Natural killer cell treated with Interleukin-12 subunit alpha and Interleukin-12 subunit beta and Interleukin-15 and Interleukin-18, amount 100 ng/mL, for 72 hours (primary cell): ENCODE results near the gene ATG13. TPM values are rescaled to one million over a fixed set of nuclear protein-coding genes. Genes with fewer than 3 reads are reported as not detected.

ENCODE experiments used
- ATAC-seq, 2 donors: fragments of 150-1000 bp; cut with Tn5 transposase in 1 of 2; sonication (Bioruptor Pico), chemical (Tn5 transposase) in 1 of 2; 2 replicates each; pipeline ENCODE4 v1.10.0; 2021
- DNase-seq: peaks from one replicate; pipeline ENCODE4 v3.0.0; 2022; ENCODE audit warnings: low spot score
- H3K27ac Mint-ChIP-seq, 2 donors: 1 replicate in 1 of 2; 2 replicates in 1 of 2; pipeline ENCODE4 v1.8.0; 2022; ENCODE audit warnings: mixed read lengths in 2 of 2, mild to moderate bottlenecking in 1 of 2, moderate library complexity in 1 of 2
- H3K27me3 Mint-ChIP-seq, 2 donors: 1 replicate in 1 of 2; 2 replicates in 1 of 2; pipeline ENCODE4 v1.8.0; 2022; ENCODE audit warnings: mixed read lengths in 2 of 2
- H3K36me3 Mint-ChIP-seq: one replicate; pipeline ENCODE4 v1.8.0; 2022; ENCODE audit warnings: mixed read lengths
- H3K4me1 Mint-ChIP-seq, 2 donors: 1 replicate in 1 of 2; 2 replicates in 1 of 2; pipeline ENCODE4 v1.8.0; 2022; ENCODE audit warnings: low read depth in 2 of 2, mixed read lengths in 2 of 2, mild to moderate bottlenecking in 1 of 2
- H3K4me3 Mint-ChIP-seq: one replicate; pipeline ENCODE4 v1.8.0; 2022; ENCODE audit warnings: mixed read lengths
- H3K9me3 Mint-ChIP-seq: 2 replicates; pipeline ENCODE4 v1.8.0; 2022; ENCODE audit warnings: mixed read lengths
- total RNA-seq, 2 donors: library from RNA; stranded (reverse); gene quantifications; one replicate each; pipeline ENCODE4 v1.2.3, GENCODE V29; 2022

Gene ATG13
- total RNA-seq, 2 donors from 2014 or later, result 93.9 to 96.6 TPM

- no peaks in the 10 kb centered on the region for H3K9me3 Mint-ChIP-seq
Measured at GRCh38 chr11:46617972-46618314, 590 bp downstream of the ATG13 start.

DNA sequence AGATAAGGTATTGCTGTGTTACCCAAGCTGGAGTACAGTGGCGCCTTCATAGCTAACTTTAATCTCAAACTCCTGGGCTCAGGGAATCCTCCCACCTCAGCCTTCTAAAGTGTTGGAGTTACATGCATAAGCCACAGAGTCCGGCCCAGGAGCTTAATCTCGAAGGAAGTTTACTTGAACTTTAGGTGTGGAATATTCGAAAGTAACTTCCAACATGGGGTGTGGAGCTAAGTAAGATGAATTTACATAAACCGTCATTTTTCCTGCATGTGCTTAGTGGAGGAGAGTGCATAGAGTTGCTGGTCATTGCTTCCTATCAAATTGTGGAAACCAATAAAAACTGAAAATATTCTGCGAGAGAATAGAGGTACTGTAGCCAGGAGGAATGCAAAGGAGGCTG is 1.5 kb downstream of the ATG13 start:
- Mint-ChIP-seq H3K9me3 (no peaks in the 10 kb centered on the region), H3K27ac (peak overlapping the region; percentile 97 to 99), H3K4me3 (peak overlapping the region; percentile 90), H3K4me1 (peaks cover 25 to 38% of the 10 kb centered on the region in 2 donors), H3K27me3 (no peaks in the 10 kb centered on the region), H3K36me3 (peaks cover 6% of the 10 kb centered on the region)
- no peak for DNase-seq
- no peak for ATAC-seq

More at GRCh38 chr11:46617972-46618314, 590 bp downstream of the ATG13 start:
- Mint-ChIP-seq H3K27me3 (no peaks in the 10 kb centered on the region), H3K27ac (peak overlapping the region; percentile 97 to 99), H3K4me3 (peak overlapping the region; percentile 90), H3K36me3 (peaks cover 6% of the 10 kb centered on the region), H3K4me1 (peaks cover 25 to 38% of the 10 kb centered on the region in 2 donors)
- ATAC-seq, result no peak
- DNase-seq, result no peak

DNA sequence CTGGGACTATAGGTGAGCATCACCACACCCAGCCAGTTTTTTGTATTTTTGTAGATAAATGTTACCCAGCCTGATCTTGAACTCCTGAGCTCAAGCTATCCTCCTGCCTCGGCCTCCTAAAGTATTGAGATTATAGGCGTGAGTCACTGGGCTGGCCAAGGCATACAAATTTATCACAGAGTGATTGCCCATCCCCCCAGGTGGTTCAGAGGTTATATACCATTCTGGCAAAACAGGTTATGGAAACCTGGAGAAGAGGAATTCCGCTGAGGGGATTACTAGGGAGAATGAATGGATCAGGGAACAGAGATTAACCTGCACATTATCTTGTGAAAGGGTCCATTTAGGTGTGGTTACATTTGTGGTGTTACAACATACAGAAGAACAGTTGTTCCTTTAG is 8.1 kb downstream of the ATG13 start:
- ATAC-seq, result no peak
- Mint-ChIP-seq H3K27me3 (no peaks in the 10 kb centered on the region), H3K4me3 (no peak overlapping the region), H3K36me3 (peaks cover 13% of the 10 kb centered on the region), H3K9me3 (no peaks in the 10 kb centered on the region), H3K4me1 (peaks cover 9 to 20% of the 10 kb centered on the region in 2 donors), H3K27ac (peak overlapping the region in 1 of 2 donors; percentile 60)
- DNase-seq, result no peak

DNA sequence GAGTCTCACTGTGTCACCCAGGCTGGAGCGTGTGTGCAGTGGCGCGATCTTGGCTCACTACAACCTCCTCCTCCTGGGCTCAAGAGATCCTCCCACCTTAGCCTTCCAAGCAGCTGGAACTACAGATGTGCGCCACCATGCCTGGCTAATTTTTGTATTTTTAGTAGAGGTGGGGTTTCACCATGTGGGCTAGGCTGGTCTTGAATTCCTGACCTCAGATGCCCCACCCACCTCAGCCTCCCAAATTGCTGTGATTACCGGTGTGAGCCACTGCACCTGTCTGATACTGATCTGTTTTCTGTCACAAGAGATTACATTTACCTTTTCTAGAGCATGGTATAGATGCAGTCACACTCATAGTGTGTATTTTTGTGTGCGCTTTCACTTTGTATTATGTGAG is 11.6 kb downstream of the ATG13 start:
- Mint-ChIP-seq H3K4me3 (no peak overlapping the region), H3K36me3 (peaks cover 14% of the 10 kb centered on the region), H3K4me1 (peaks cover 13 to 27% of the 10 kb centered on the region in 2 donors), H3K27ac (no peak overlapping the region), H3K27me3 (no peaks in the 10 kb centered on the region), H3K9me3 (no peaks in the 10 kb centered on the region)
- ATAC-seq, result no peak
- DNase-seq, result no peak

- Mint-ChIP-seq H3K4me1 (peaks cover 13 to 21% of the 10 kb centered on the region in 2 donors), H3K9me3 (no peaks in the 10 kb centered on the region), H3K27me3 (no peaks in the 10 kb centered on the region), H3K27ac (no peak overlapping the region), H3K4me3 (no peak overlapping the region), H3K36me3 (peaks cover 12% of the 10 kb centered on the region)
- no peak for ATAC-seq
- DNase-seq, result no peak
Measured at GRCh38 chr11:46630237-46630636, 12.9 kb downstream of the ATG13 start.

DNA sequence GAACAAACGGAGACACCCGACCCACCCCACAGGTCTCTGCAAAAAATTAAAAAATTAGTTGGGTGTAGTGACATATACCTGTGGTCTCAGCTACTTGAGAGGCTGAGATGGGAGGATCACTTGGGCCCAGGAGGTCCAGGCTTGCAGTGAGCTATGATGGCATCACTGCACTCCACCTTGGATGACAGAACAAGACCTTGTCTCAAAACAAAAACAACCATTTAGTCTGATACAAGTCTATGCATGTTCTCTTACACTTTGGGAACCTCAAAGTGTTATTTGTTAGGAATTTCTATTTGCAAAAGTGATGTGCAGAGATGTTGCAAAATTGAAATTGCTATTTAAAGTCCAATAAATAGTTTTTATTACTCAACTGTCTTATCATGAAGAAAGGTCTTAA is 14.3 kb downstream of the ATG13 start:
- Mint-ChIP-seq H3K36me3 (peaks cover 6% of the 10 kb centered on the region), H3K27me3 (no peaks in the 10 kb centered on the region), H3K9me3 (no peaks in the 10 kb centered on the region), H3K4me1 (peaks cover 13 to 16% of the 10 kb centered on the region in 2 donors), H3K27ac (no peak overlapping the region), H3K4me3 (no peak overlapping the region)
- ATAC-seq (no peak), DNase-seq (no peak)

GRCh38 chr11:46632502-46632901 is 15.1 kb downstream of the ATG13 start:
- H3K36me3 Mint-ChIP-seq, result peaks cover 6% of the 10 kb centered on the region
- no peak overlapping the region for H3K27ac Mint-ChIP-seq
- no peaks in the 10 kb centered on the region for H3K9me3 Mint-ChIP-seq
- H3K27me3 Mint-ChIP-seq, result no peaks in the 10 kb centered on the region
- ATAC-seq (peak in 1 of 2 donors; percentile 43), DNase-seq (no peak)
- H3K4me3 Mint-ChIP-seq, result no peak overlapping the region
- H3K4me1 Mint-ChIP-seq, result peaks cover 13 to 18% of the 10 kb centered on the region in 2 donors

DNA sequence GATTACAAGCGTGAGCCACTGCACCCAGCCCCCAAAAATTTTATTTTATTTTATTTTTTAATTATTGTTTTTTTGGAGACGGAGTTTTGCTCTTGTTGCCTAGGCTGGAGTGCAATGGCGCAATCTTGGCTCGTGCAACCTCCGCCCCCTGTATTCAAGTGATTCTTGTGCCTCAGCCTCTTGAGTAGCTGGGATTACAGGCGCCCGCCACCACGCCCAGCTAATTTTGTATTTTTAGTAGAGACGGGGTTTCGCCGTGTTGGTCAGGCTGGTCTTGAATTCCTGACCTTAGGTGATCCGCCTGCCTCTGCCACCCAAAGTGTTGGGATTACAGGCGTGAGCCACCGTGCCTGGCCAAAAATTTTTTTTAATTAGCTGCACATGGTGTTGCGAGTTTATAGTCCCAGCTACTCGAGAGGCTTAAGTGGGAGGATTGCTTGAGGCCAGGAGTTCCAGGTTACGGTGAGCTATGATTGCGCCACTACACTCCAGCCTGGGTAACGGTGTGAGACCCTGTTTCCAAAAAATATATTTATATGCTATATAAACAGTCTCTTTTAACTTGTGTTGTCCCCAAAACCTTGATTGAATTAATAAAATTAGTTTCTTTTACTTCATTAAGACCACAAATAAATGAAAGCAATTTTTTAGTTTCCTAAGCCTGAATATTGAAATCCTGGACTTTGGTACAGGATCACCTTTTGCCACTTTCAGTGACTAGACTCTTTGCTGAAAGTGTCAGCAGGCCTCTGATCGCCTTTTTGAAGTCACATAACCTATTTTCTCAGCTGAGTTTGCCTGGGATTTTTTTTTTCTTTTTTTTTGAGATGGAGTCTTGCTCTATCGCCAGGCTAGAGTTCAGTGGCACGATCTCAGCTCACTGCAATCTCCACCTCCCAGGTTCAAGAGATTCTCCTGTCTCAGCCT is 16.2 kb downstream of the ATG13 start:
- no peak overlapping the region for H3K4me3 Mint-ChIP-seq
- peaks cover 11% of the 10 kb centered on the region for H3K36me3 Mint-ChIP-seq
- no peaks in the 10 kb centered on the region for H3K9me3 Mint-ChIP-seq
- no peak overlapping the region for H3K27ac Mint-ChIP-seq
- peaks cover 13 to 23% of the 10 kb centered on the region in 2 donors for H3K4me1 Mint-ChIP-seq
- H3K27me3 Mint-ChIP-seq, result no peaks in the 10 kb centered on the region
- ATAC-seq (no peak), DNase-seq (no peak)

DNA sequence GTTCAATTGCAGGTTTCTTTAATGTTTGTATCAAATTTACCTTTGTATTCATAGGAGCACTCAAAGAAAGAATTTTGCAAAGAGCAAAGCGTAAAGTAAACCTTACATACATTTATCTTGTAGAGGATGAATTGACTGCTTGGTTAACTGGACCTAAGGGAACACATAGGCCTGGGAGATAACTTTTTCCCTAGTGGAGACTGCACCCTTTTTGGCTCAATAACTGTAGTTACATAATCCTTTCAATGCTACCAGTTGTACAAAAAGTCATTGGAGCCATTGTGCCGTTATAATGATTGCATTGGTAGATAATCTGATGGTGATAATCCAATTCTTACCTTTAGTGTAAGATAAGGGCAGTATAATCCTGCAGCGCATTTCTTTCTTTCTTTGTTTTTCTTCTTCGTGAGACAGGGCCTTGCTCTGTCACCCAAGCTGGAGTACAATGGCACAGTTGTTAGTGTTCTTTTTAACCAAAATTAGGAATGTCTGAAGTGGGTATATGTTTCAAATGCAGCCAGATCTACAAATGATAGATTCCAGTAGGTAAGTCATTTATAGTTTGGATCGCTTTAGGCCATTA is 18.3 kb downstream of the ATG13 start:
- Mint-ChIP-seq H3K4me1 (peaks cover 13 to 28% of the 10 kb centered on the region in 2 donors), H3K27ac (no peak overlapping the region), H3K27me3 (no peaks in the 10 kb centered on the region), H3K4me3 (no peak overlapping the region), H3K9me3 (no peaks in the 10 kb centered on the region), H3K36me3 (peaks cover 12% of the 10 kb centered on the region)
- DNase-seq, result no peak
- ATAC-seq, result no peak

DNA sequence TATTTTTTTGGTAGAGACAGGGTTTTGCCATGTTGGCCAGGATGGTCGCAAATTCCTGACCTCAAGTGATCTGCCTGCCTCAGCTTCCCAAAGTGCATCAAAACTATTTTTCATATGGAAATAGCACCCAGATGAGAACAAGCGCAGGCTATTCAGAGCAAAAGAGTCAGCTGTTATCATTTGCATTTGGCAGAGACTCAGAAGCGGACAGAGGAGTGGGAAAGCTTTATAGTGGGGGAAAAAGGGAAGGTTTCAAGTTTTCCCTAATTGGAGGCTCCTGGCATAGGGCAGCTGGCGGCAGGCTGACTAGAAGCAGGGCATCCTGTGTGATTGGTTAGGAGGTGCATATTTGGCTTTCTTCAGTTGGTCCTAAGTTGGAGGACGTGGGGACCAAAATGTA is 20.2 kb downstream of the ATG13 start:
- H3K27me3 Mint-ChIP-seq, result no peaks in the 10 kb centered on the region
- no peaks in the 10 kb centered on the region for H3K9me3 Mint-ChIP-seq
- H3K4me1 Mint-ChIP-seq, result peaks cover 8 to 23% of the 10 kb centered on the region in 2 donors
- DNase-seq (no peak), ATAC-seq (no peak)
- H3K27ac Mint-ChIP-seq, result no peak overlapping the region
- H3K4me3 Mint-ChIP-seq, result no peak overlapping the region
- peaks cover 12% of the 10 kb centered on the region for H3K36me3 Mint-ChIP-seq

GRCh38 chr11:46639197-46639839 is 22.0 kb downstream of the ATG13 start:
- H3K9me3 Mint-ChIP-seq, result no peaks in the 10 kb centered on the region
- no peaks in the 10 kb centered on the region for H3K27me3 Mint-ChIP-seq
- H3K27ac Mint-ChIP-seq, result peak overlapping the region in 1 of 2 donors; percentile 10
- ATAC-seq (no peak), DNase-seq (no peak)
- peaks cover 5 to 24% of the 10 kb centered on the region in 2 donors for H3K4me1 Mint-ChIP-seq
- no peak overlapping the region for H3K4me3 Mint-ChIP-seq
- peaks cover 17% of the 10 kb centered on the region for H3K36me3 Mint-ChIP-seq

DNA sequence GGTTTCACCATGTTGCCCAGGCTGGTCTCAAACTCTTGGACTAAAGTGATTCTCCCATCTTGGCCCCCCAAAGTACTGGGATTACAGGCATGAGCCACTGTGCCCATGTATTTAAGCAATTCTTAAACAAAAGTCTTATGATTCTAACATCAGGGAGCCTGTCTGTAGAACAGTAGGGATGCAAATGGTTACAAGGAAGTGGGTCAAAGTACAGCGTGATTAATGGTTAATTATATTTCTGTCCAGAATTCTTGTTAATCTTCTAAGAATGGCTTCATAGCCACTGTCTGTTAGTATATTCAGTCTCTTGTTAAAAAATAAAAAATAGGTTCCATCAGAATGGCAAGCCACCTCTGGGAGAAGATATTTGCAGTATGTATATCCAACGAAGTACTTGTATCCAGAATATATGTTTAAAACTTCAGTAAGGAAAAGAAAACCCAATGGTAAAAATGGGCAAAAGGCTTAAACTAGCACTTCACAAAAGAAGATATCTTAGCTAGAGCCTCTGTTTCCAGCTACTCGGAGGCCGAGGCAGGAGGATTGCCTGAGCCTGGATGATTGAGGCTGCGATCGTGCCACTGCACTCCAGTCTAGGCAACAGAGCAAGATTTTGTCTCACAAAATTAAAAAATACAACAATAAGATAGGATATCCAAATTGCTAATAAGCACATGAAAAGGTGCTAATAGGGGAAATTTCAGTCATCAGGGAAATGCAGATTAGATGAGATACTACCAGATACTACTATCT is 22.9 kb downstream of the ATG13 start:
- no peak overlapping the region for H3K27ac Mint-ChIP-seq
- no peaks in the 10 kb centered on the region for H3K27me3 Mint-ChIP-seq
- ATAC-seq, result no peak
- H3K4me3 Mint-ChIP-seq, result no peak overlapping the region
- peaks cover 17% of the 10 kb centered on the region for H3K36me3 Mint-ChIP-seq
- DNase-seq, result no peak
- H3K9me3 Mint-ChIP-seq, result no peaks in the 10 kb centered on the region
- H3K4me1 Mint-ChIP-seq, result peaks cover 5 to 24% of the 10 kb centered on the region in 2 donors

- H3K9me3 Mint-ChIP-seq, result no peaks in the 10 kb centered on the region
- ATAC-seq (no peak), DNase-seq (no peak)
- H3K36me3 Mint-ChIP-seq, result peaks cover 17% of the 10 kb centered on the region
- no peak overlapping the region for H3K27ac Mint-ChIP-seq
- peaks cover 5 to 24% of the 10 kb centered on the region in 2 donors for H3K4me1 Mint-ChIP-seq
- H3K27me3 Mint-ChIP-seq, result no peaks in the 10 kb centered on the region
- no peak overlapping the region for H3K4me3 Mint-ChIP-seq
Measured at GRCh38 chr11:46641639-46642038, 24.3 kb downstream of the ATG13 start.
